MM.1S (cell line): Measurements from ENCODE around the gene UTP4.

Source experiments
- DNase-seq: peaks from one replicate; pipeline ENCODE4 v3.0.0-alpha.2; 2015
- H2AFZ ChIP-seq: fragments of 300-600 bp; sonication (generic); 2 replicates; pipeline ENCODE4 v1.6.0; 2016; ENCODE audit warnings: antibody characterized with exemption, low read length
- H3F3A ChIP-seq: fragments of 300-600 bp; sonication (generic); 2 replicates; pipeline ENCODE4 v1.6.1; 2016; ENCODE audit warnings: mild to moderate bottlenecking, antibody characterized with exemption, low read length, moderate library complexity, mixed read lengths; ENCODE audit not compliant: insufficient read depth
- H3K27ac ChIP-seq: fragments of 300-600 bp; sonication (generic); 2 replicates; pipeline ENCODE4 v1.5.1; 2016; ENCODE audit warnings: mild to moderate bottlenecking, low read length
- H3K27me3 ChIP-seq: fragments of 300-600 bp; sonication (generic); replicated peaks from 2 replicates; pipeline ENCODE4 v1.6.0; 2016; ENCODE audit warnings: low read length; ENCODE audit not compliant: insufficient read depth
- H3K36me3 ChIP-seq: fragments of 300-600 bp; sonication (generic); replicated peaks from 2 replicates; pipeline ENCODE4 v1.6.1; 2016; ENCODE audit warnings: mild to moderate bottlenecking, low read length, mixed read lengths; ENCODE audit not compliant: insufficient read depth
- H3K4me1 ChIP-seq: fragments of 300-600 bp; sonication (generic); 2 replicates; pipeline ENCODE4 v1.6.1; 2016; ENCODE audit warnings: low read length, mixed read lengths
- H3K4me2 ChIP-seq: fragments of 300-600 bp; sonication (generic); 2 replicates; pipeline ENCODE4 v1.6.0; 2016; ENCODE audit warnings: low read depth, low read length
- H3K4me3 ChIP-seq: fragments of 300-600 bp; sonication (generic); 2 replicates; pipeline ENCODE4 v1.5.1; 2016; ENCODE audit warnings: low read length, mixed read lengths
- H3K79me2 ChIP-seq: fragments of 300-600 bp; sonication (generic); 2 replicates; pipeline ENCODE4 v1.6.1; 2016; ENCODE audit warnings: mixed run types, low read length, mixed read lengths
- H3K9ac ChIP-seq: fragments of 300-600 bp; sonication (generic); 2 replicates; pipeline ENCODE4 v1.6.1; 2016; ENCODE audit warnings: low read length, mixed read lengths
- H3K9me2 ChIP-seq: fragments of 300-600 bp; sonication (generic); replicated peaks from 2 replicates; pipeline ENCODE4 v1.6.1; 2016; ENCODE audit warnings: mild to moderate bottlenecking, low read length, mixed read lengths; ENCODE audit not compliant: insufficient read depth
- H3K9me3 ChIP-seq: fragments of 300-600 bp; sonication (generic); replicated peaks from 2 replicates; pipeline ENCODE4 v1.6.1; 2016; ENCODE audit warnings: mild to moderate bottlenecking, low read length, mixed read lengths; ENCODE audit not compliant: insufficient read depth
- H4K20me1 ChIP-seq: fragments of 300-600 bp; sonication (generic); 2 replicates; pipeline ENCODE4 v1.6.1; 2016; ENCODE audit warnings: mild to moderate bottlenecking, low read length, moderate library complexity, mixed read lengths; ENCODE audit not compliant: insufficient read depth
- CTCF ChIP-seq: fragments of 300-600 bp; sonication (generic); IDR thresholded peaks from 2 replicates; pipeline ENCODE4 v1.5.1; 2016; ENCODE audit warnings: antibody characterized with exemption, low read length, mixed read lengths
- EZH2 ChIP-seq: fragments of 300-600 bp; sonication (generic); optimal IDR thresholded peaks from 2 replicates; pipeline ENCODE3; 2017; ENCODE audit warnings: low read depth, mild to moderate bottlenecking, antibody characterized with exemption, low read length, mixed read lengths
- EZH2phosphoT487 ChIP-seq: fragments of 300-600 bp; sonication (generic); IDR thresholded peaks from 2 replicates; pipeline ENCODE4 v1.6.1; 2018; ENCODE audit warnings: antibody characterized with exemption, low read length

The UTP4 gene

GRCh38 chr16:69116906-69117305, 15.5 kb upstream of the UTP4 start:
- Histone ChIP-seq H3K9me3 (no peaks in the 10 kb centered on the region), H3K27me3 (no peaks in the 10 kb centered on the region), H3K4me3 (no peak overlapping the region), H3K4me2 (no peak overlapping the region), H3K9me2 (no peaks in the 10 kb centered on the region), H3K9ac (no peak overlapping the region), H4K20me1 (no peaks in the 10 kb centered on the region), H3K27ac (no peak overlapping the region), H3K79me2 (no peaks in the 10 kb centered on the region), H3F3A (no peaks in the 10 kb centered on the region), H2AFZ (no peak overlapping the region), H3K4me1 (no peaks in the 10 kb centered on the region), H3K36me3 (no peaks in the 10 kb centered on the region)
- TF ChIP-seq CTCF (no peak), EZH2phosphoT487 (no peak), EZH2 (no peak)
- no peak for DNase-seq

- Histone ChIP-seq H3K4me1 (no peaks in the 10 kb centered on the region), H3F3A (no peaks in the 10 kb centered on the region), H4K20me1 (no peaks in the 10 kb centered on the region), H2AFZ (no peak overlapping the region), H3K9me3 (no peaks in the 10 kb centered on the region), H3K9ac (no peak overlapping the region), H3K27me3 (no peaks in the 10 kb centered on the region), H3K79me2 (peaks cover 3% of the 10 kb centered on the region; the same call in 1 of the 2 replicates), H3K9me2 (no peaks in the 10 kb centered on the region), H3K4me3 (no peak overlapping the region), H3K4me2 (no peak overlapping the region), H3K36me3 (no peaks in the 10 kb centered on the region), H3K27ac (no peak overlapping the region)
- DNase-seq: no peak
- no peak for TF ChIP-seq EZH2
- no peak for TF ChIP-seq CTCF
- no peak for TF ChIP-seq EZH2phosphoT487
Measured at GRCh38 chr16:69118468-69118867, 14.0 kb upstream of the UTP4 start.

GRCh38 chr16:69118994-69119393, 13.5 kb upstream of the UTP4 start:
- Histone ChIP-seq H2AFZ (no peak overlapping the region), H3K36me3 (no peaks in the 10 kb centered on the region), H3K4me3 (no peak overlapping the region), H4K20me1 (no peaks in the 10 kb centered on the region), H3K27ac (no peak overlapping the region), H3K4me1 (no peaks in the 10 kb centered on the region), H3K27me3 (no peaks in the 10 kb centered on the region), H3K4me2 (no peak overlapping the region), H3K9ac (no peak overlapping the region), H3K9me2 (no peaks in the 10 kb centered on the region), H3K9me3 (no peaks in the 10 kb centered on the region), H3F3A (no peaks in the 10 kb centered on the region), H3K79me2 (peaks cover 4% of the 10 kb centered on the region; the same call in 1 of the 2 replicates)
- TF ChIP-seq CTCF: no peak
- TF ChIP-seq EZH2: no peak
- no peak for TF ChIP-seq EZH2phosphoT487
- no peak for DNase-seq

- no peaks in the 10 kb centered on the region for H3F3A ChIP-seq
- TF ChIP-seq CTCF: no peak
- TF ChIP-seq EZH2: no peak
- TF ChIP-seq EZH2phosphoT487: no peak
- H4K20me1 ChIP-seq: no peaks in the 10 kb centered on the region
- no peaks in the 10 kb centered on the region for H3K36me3 ChIP-seq
- H3K79me2 ChIP-seq: peaks cover 4% of the 10 kb centered on the region; the same call in 1 of the 2 replicates
- H3K9me3 ChIP-seq: no peaks in the 10 kb centered on the region
- no peaks in the 10 kb centered on the region for H3K27me3 ChIP-seq
- no peak for DNase-seq
- H3K4me2 ChIP-seq: no peak overlapping the region
- H3K4me3 ChIP-seq: no peak overlapping the region
- H3K9me2 ChIP-seq: no peaks in the 10 kb centered on the region
- no peak overlapping the region for H2AFZ ChIP-seq
- H3K9ac ChIP-seq: no peak overlapping the region
- no peak overlapping the region for H3K27ac ChIP-seq
- no peaks in the 10 kb centered on the region for H3K4me1 ChIP-seq
Measured at GRCh38 chr16:69119536-69119935, 12.9 kb upstream of the UTP4 start.
